ENCODE data around the gene LAG3.
A peak's percentile ranks its signal among the peaks of the same experiment; 100 is the strongest.

LAG3 gene

GRCh38 chr12:6775185-6776174 lies 3.2 kb downstream of the LAG3 start:
- DNase-seq (ENCODE audit: low read depth, low spot score) = no peak
- in situ Hi-C loops (cut with HindIII; ENCODE audit: low sequenced_read_pairs) = no loop called here
- TF ChIP-seq CTCF (IDR thresholded peaks at IDR 0.05; ENCODE audit: low read depth, low read length) = no peak
- H3K4me3 ChIP-seq (ENCODE audit: low read depth, low read length) = no peak overlapping the region

GRCh38 chr12:6777386-6777785 lies 5.1 kb downstream of the LAG3 start:
- H3K4me3 ChIP-seq (ENCODE audit: low read depth, low read length) = no peak overlapping the region
- no peak for DNase-seq (ENCODE audit: low read depth, low spot score)
- in situ Hi-C loops (cut with HindIII; ENCODE audit: low sequenced_read_pairs) = no loop called here
- no peak for TF ChIP-seq CTCF (IDR thresholded peaks at IDR 0.05; ENCODE audit: low read depth, low read length)

GRCh38 chr12:6778217-6778573 lies 5.9 kb downstream of the LAG3 start:
- H3K4me3 ChIP-seq (ENCODE audit: low read depth, low read length) = peak overlapping the region; percentile 34
- TF ChIP-seq CTCF (IDR thresholded peaks at IDR 0.05; ENCODE audit: low read depth, low read length) = no peak
- in situ Hi-C loops (cut with HindIII; ENCODE audit: low sequenced_read_pairs) = no loop called here
- DNase-seq (ENCODE audit: low read depth, low spot score) = no peak

GRCh38 chr12:6778574-6779550 lies 6.5 kb downstream of the LAG3 start:
- peak overlapping the region; percentile 34 for H3K4me3 ChIP-seq (ENCODE audit: low read depth, low read length)
- in situ Hi-C loops (cut with HindIII; ENCODE audit: low sequenced_read_pairs) = no loop called here
- peak; percentile 93 for TF ChIP-seq CTCF (IDR thresholded peaks at IDR 0.05; ENCODE audit: low read depth, low read length)
- peak; percentile 93 for DNase-seq (ENCODE audit: low read depth, low spot score)

GRCh38 chr12:6779708-6780432 lies 7.5 kb downstream of the LAG3 start:
- DNase-seq (ENCODE audit: low read depth, low spot score) = no peak
- TF ChIP-seq CTCF (IDR thresholded peaks at IDR 0.05; ENCODE audit: low read depth, low read length) = no peak
- no peak overlapping the region for H3K4me3 ChIP-seq (ENCODE audit: low read depth, low read length)
- in situ Hi-C loops (cut with HindIII; ENCODE audit: low sequenced_read_pairs) = no loop called here

GRCh38 chr12:6780573-6780972 lies 8.3 kb downstream of the LAG3 start:
- no peak for DNase-seq (ENCODE audit: low read depth, low spot score)

More at GRCh38 chr12:6780573-6780972, 8.3 kb downstream of the LAG3 start:
- in situ Hi-C loops (cut with HindIII; ENCODE audit: low sequenced_read_pairs) = no loop called here
- H3K4me3 ChIP-seq (ENCODE audit: low read depth, low read length) = no peak overlapping the region
- TF ChIP-seq CTCF (IDR thresholded peaks at IDR 0.05; ENCODE audit: low read depth, low read length) = no peak

Data from astrocyte of the spinal cord (primary cell).